ENCODE data around the gene ANKRD37.

ANKRD37 gene

GRCh38 chr4:185380320-185380719 lies 16.3 kb upstream of the ANKRD37 start:
- no peak for DNase-seq (ENCODE audit: low spot score)

- DNase-seq (ENCODE audit: low spot score), result no peak
Observed at GRCh38 chr4:185381288-185382196, 15.1 kb upstream of the ANKRD37 start.

- DNase-seq (ENCODE audit: low spot score), result no peak
Observed at GRCh38 chr4:185382754-185383153, 13.9 kb upstream of the ANKRD37 start.

GRCh38 chr4:185383451-185383850 lies 13.2 kb upstream of the ANKRD37 start:
- DNase-seq (ENCODE audit: low spot score), result peak; percentile 21

- no peak for DNase-seq (ENCODE audit: low spot score)
Observed at GRCh38 chr4:185384061-185384460, 12.6 kb upstream of the ANKRD37 start.

GRCh38 chr4:185384930-185385331 lies 11.7 kb upstream of the ANKRD37 start:
- no peak for DNase-seq (ENCODE audit: low spot score)

GRCh38 chr4:185387957-185388356 lies 8.7 kb upstream of the ANKRD37 start:
- DNase-seq (ENCODE audit: low spot score), result no peak

GRCh38 chr4:185390941-185391340 lies 5.7 kb upstream of the ANKRD37 start:
- DNase-seq (ENCODE audit: low spot score), result no peak

- DNase-seq (ENCODE audit: low spot score), result no peak
Observed at GRCh38 chr4:185392156-185392555, 4.5 kb upstream of the ANKRD37 start.

- no peak for DNase-seq (ENCODE audit: low spot score)
Observed at GRCh38 chr4:185394568-185395237, 1.9 kb upstream of the ANKRD37 start.

- peak; percentile 81 for DNase-seq (ENCODE audit: low spot score)
Observed at GRCh38 chr4:185395238-185395955, 1.2 kb upstream of the ANKRD37 start, which contains the start of gene LRP2BP. TSS of gene LRP2BP (minus strand) at chr4:185395924. CDS start at chr4:185378186, 17,738 bp downstream.

GRCh38 chr4:185395956-185396723 lies 501 bp upstream of the ANKRD37 start:
- peak; percentile 96 for DNase-seq (ENCODE audit: low spot score)

GRCh38 chr4:185398618-185399017 lies 2.0 kb downstream of the ANKRD37 start:
- no peak for DNase-seq (ENCODE audit: low spot score)

GRCh38 chr4:185399466-185399865 lies 2.8 kb downstream of the ANKRD37 start:
- DNase-seq (ENCODE audit: low spot score), result no peak

GRCh38 chr4:185404031-185404430 lies 7.4 kb downstream of the ANKRD37 start:
- DNase-seq (ENCODE audit: low spot score), result no peak

- no peak for DNase-seq (ENCODE audit: low spot score)
Observed at GRCh38 chr4:185405296-185405999, 8.8 kb downstream of the ANKRD37 start.

- DNase-seq (ENCODE audit: low spot score), result no peak
Observed at GRCh38 chr4:185408432-185408831, 11.8 kb downstream of the ANKRD37 start.

- no peak for DNase-seq (ENCODE audit: low spot score)
Observed at GRCh38 chr4:185411849-185412248, 15.2 kb downstream of the ANKRD37 start.

- no peak for DNase-seq (ENCODE audit: low spot score)
Observed at GRCh38 chr4:185412412-185412811, 15.8 kb downstream of the ANKRD37 start.

GRCh38 chr4:185416955-185417354 lies 20.3 kb downstream of the ANKRD37 start:
- DNase-seq (ENCODE audit: low spot score), result no peak

Measured in LoVo (cell line).